K562 (cell line): ENCODE data around the gene CNTFR. TPM values are rescaled to one million over a fixed set of nuclear protein-coding genes. Genes with fewer than 3 reads are reported as not detected.
"Not testable (repeated sequence)": the region's sequence is repeated elsewhere in the genome, so short reads cannot be mapped to it uniquely, and the experiment has no call there.

Experiments
- ATAC-seq: fragments of 200-7000 bp; cut with Tn5 transposase; 3 replicates; pipeline ENCODE4 v1.9.1; 2020; ENCODE audit warnings: moderate library complexity
- BruUV-seq: library from RNA; stranded (reverse); fragments of 400-500 nt; replicated peaks from 2 replicates; lab custom pipeline; 2021; lab: Mats Ljungman, UMichigan
- CTCF ChIA-PET: fragments of 300-600 bp; formaldehyde crosslinking; extraction: SDS; loops from one replicate; lab custom pipeline; 2021; ENCODE audit warnings: low intra/inter-chr PET ratio; lab: Yijun Ruan, JAX
- POLR2A ChIA-PET: fragments of 300-600, 350-650 bp; sonication (Branson Sonifier 250); formaldehyde crosslinking; extraction: SDS; loops from one replicate; lab custom pipeline; 2021; ENCODE audit warnings: antibody characterized with exemption, inconsistent platforms; lab: Yijun Ruan, JAX
- DNase-seq, 4 experiments: peaks; one replicate each; pipeline versions ENCODE4 v3.0.0 to v3.0.0-alpha.2; 2011 to 2018; ENCODE audit warnings: low spot score in 3 of 4, mixed read lengths in 3 of 4; ENCODE audit errors: extremely low read depth in 1 of 4
- FAIRE-seq: peaks from 2 replicates; lab custom pipeline; 2011; peaks lifted over from hg19 to GRCh38; lab: Jason Lieb, UNC
- H2AFZ ChIP-seq: 2 replicates; pipeline ENCODE4 v1.6.0; 2011; ENCODE audit warnings: low read depth, low read length, control low read depth, inconsistent platforms
- H3K27ac ChIP-seq: fragments of 200-600 bp; 3 replicates; pipeline ENCODE4 v1.8.0; 2011; ENCODE audit warnings: low read depth, mild to moderate bottlenecking, control low read depth, inconsistent platforms, low read length, moderate library complexity, mixed read lengths; ENCODE audit errors: extremely low read depth
- H3K27me3 ChIP-seq, 2 experiments: fragments of 300-600 bp in 1 of 2; 2 replicates in 1 of 2; 3 replicates in 1 of 2; pipeline versions ENCODE4 v1.6.0 to v1.8.0; 2011; ENCODE audit warnings: inconsistent platforms in 2 of 2, low read length in 2 of 2, mild to moderate bottlenecking in 1 of 2, mixed read lengths in 1 of 2, moderate library complexity in 1 of 2; ENCODE audit not compliant: control insufficient read depth in 2 of 2, insufficient read depth in 2 of 2
- H3K36me3 ChIP-seq: fragments of 300-600 bp; 3 replicates; pipeline ENCODE4 v1.8.0; 2011; ENCODE audit warnings: mild to moderate bottlenecking, low read length, inconsistent platforms; ENCODE audit not compliant: control insufficient read depth, insufficient read depth
- H3K4me1 ChIP-seq, 2 experiments: fragments of 200-600 bp in 1 of 2; replicated peaks in 1 of 2; 2 replicates in 1 of 2; 3 replicates in 1 of 2; pipeline versions ENCODE4 v1.5.1 to v1.8.0; 2011; ENCODE audit warnings: inconsistent platforms in 2 of 2, low read length in 2 of 2, mild to moderate bottlenecking in 1 of 2, mixed read lengths in 1 of 2, moderate library complexity in 1 of 2; ENCODE audit not compliant: control insufficient read depth in 2 of 2, insufficient read depth in 2 of 2
- H3K4me2 ChIP-seq: 2 replicates; pipeline ENCODE4 v1.6.1; 2011; ENCODE audit warnings: low read length, control low read depth, inconsistent platforms, mixed read lengths; ENCODE audit not compliant: insufficient read depth
- H3K4me3 ChIP-seq: fragments of 200-600 bp; sonication (generic), shearing (Covaris generic); 2 replicates; pipeline ENCODE4 v1.5.1; 2016; ENCODE audit warnings: control low read depth, inconsistent platforms
- H3K79me2 ChIP-seq: fragments of 200-600 bp; 3 replicates; pipeline ENCODE4 v1.8.0; 2011; ENCODE audit warnings: low read length, inconsistent platforms; ENCODE audit not compliant: control insufficient read depth, insufficient read depth
- H3K9ac ChIP-seq, 2 experiments: 2 replicates each; pipeline versions ENCODE4 v1.6.0 to v1.6.1; 2011; ENCODE audit warnings: low read depth in 2 of 2, low read length in 2 of 2, control low read depth in 1 of 2, inconsistent platforms in 1 of 2, mild to moderate bottlenecking in 1 of 2, mixed read lengths in 1 of 2; ENCODE audit not compliant: insufficient read depth in 1 of 2
- H3K9me1 ChIP-seq: one replicate; pipeline ENCODE4 v1.6.0; 2011; ENCODE audit warnings: inconsistent platforms, mild to moderate bottlenecking, low read length, moderate library complexity; ENCODE audit not compliant: control insufficient read depth, insufficient read depth
- H3K9me3 ChIP-seq: replicated peaks from 2 replicates; pipeline ENCODE4 v1.5.1; 2011; ENCODE audit warnings: low read depth, low read length, inconsistent platforms; ENCODE audit not compliant: control insufficient read depth, insufficient read depth
- H4K20me1 ChIP-seq: replicated peaks from 2 replicates; pipeline ENCODE4 v1.6.1; 2011; ENCODE audit warnings: low read length, inconsistent platforms, mixed read lengths; ENCODE audit not compliant: control insufficient read depth, insufficient read depth
- GABPA ChIP-seq: fragments of 200-800 bp; sonication (Bioruptor generic); conservative IDR thresholded peaks from 2 replicates; pipeline ENCODE4 v1.6.1; 2016; ENCODE audit warnings: low read depth, missing genetic modification characterization, missing compliant biosample characterization
- KDM4B ChIP-seq, 2 experiments: fragments of 450-650 bp in 1 of 2; sonication (generic) in 1 of 2; IDR thresholded peaks; 2 replicates each; pipeline ENCODE4 v1.6.1; 2016 to 2017; ENCODE audit warnings: borderline replicate concordance in 2 of 2, antibody characterized with exemption in 1 of 2, low read depth in 1 of 2, mild to moderate bottlenecking in 1 of 2
- PHF20 ChIP-seq: fragments of 450-650 bp; IDR thresholded peaks from 2 replicates; pipeline ENCODE4 v1.6.1; 2018; ENCODE audit not compliant: partially characterized antibody
- ZFX ChIP-seq: sonication (generic); formaldehyde crosslinking; IDR thresholded peaks from 2 replicates; pipeline ENCODE4 v1.8.0; 2022; ENCODE audit warnings: mild to moderate bottlenecking, missing genetic modification reagents, moderate library complexity
- ZNF384 ChIP-seq: IDR thresholded peaks from 2 replicates; pipeline ENCODE4 v1.6.1; 2012; ENCODE audit warnings: low read depth, low read length, improper control_type of control experiment
- WGBS: fragments of 100-300 bp; shearing (Covaris generic); methylation state at CpG from one replicate; pipeline ENCODE4 v1.1.6; 2016; ENCODE audit warnings: low coverage, mixed read lengths; ENCODE audit not compliant: insufficient coverage; ENCODE audit errors: missing lambda C conversion rate; 5-methylcytosine and 5-hydroxymethylcytosine counted together
- in situ Hi-C: fragments of 300-500 bp; cut with MboI; formaldehyde crosslinking; loops from 4 replicates; pipeline ENCODE4 v1.15.0; 2018; ENCODE audit warnings: inconsistent platforms, mixed read lengths
- intact Hi-C: fragments of 100-400 bp; cut with micrococcal nuclease; formaldehyde crosslinking; loops from 2 replicates; pipeline ENCODE4 v1.14.2; 2022
- polyA plus RNA-seq, 8 experiments: library from polyadenylated mRNA; depleted of rRNA in 4 of 8; stranded (reverse) in 5 of 8; unstranded in 3 of 8; fragments of >200 nt; fragmentation: Nextera tagmentation in 2 of 8; fragmentation: Illumina TruSeq in 1 of 8; extraction: Ambion mirVana in 2 of 8; extraction: Trizol in 1 of 8; gene quantifications; 2 replicates each; pipeline versions ENCODE4 v1.2.1 to v1.2.3, GENCODE V29; 2011 to 2014; ENCODE audit warnings: inconsistent platforms in 1 of 8, missing spikeins in 1 of 8
- total RNA-seq, 7 experiments: library from RNA; depleted of rRNA in 6 of 7; stranded (reverse); fragments of >200 nt in 6 of 7; fragmentation: Illumina TruSeq in 2 of 7; extraction: Trizol in 2 of 7; gene quantifications; 2 replicates each; pipeline versions ENCODE4 v1.2.1 to v1.2.3, GENCODE V29; 2011 to 2021; ENCODE audit warnings: low replicate concordance in 1 of 7

CNTFR gene
- total and polyA plus RNA-seq, 9 of the 15 experiments (the other 6 are each of a cell fraction or from before 2014, with no cell fraction given), result not detected

DNA sequence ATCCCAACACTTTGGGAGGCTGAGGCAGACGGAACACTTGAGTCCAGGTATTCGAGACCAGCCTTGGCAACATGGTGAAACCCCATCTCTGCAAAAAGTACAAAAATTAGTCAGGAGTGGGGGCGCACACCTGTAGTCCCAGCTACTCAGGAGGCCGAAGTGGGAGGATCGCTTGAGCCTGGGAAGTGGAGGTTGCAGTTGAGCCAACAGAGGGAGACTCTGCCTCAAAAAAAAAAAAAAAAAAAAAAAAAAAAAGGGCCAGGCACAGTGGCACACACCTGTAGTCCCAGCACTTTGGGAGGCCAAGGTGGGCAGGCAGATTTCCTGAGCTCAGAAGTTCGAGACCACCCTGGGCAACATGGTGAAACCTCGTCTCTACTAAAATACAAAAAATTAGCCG is 49.8 kb upstream of the CNTFR start:
- DNase-seq, POLR2A ChIA-PET, H3K4me2 ChIP-seq, H3K9me3 ChIP-seq, CTCF ChIA-PET, intact Hi-C loops, H3K27me3 ChIP-seq, FAIRE-seq, H2AFZ ChIP-seq, H3K4me3 ChIP-seq, BruUV-seq, ATAC-seq, in situ Hi-C loops, H4K20me1 ChIP-seq, H3K9me1 ChIP-seq, H3K27ac ChIP-seq: not testable (repeated sequence)
- Histone ChIP-seq H3K4me1 (peaks cover 5 to 23% of the 10 kb centered on the region in 2 experiments; a peak in 4 of 5 replicates), H3K79me2 (peaks cover 18% of the 10 kb centered on the region)
- 87% methylated on average over 8 of the region's 8 CpGs for WGBS
- TF ChIP-seq ZNF384, result peak; percentile 37; the same call in 1 of the 2 replicates
- TF ChIP-seq, all 486 proteins: peak for 1; not testable (repeated sequence) for 485
- H3K36me3 ChIP-seq, result peaks cover 14% of the 10 kb centered on the region; the same call in 1 of the 3 replicates
- not testable (repeated sequence) for H3K9ac ChIP-seq

DNA sequence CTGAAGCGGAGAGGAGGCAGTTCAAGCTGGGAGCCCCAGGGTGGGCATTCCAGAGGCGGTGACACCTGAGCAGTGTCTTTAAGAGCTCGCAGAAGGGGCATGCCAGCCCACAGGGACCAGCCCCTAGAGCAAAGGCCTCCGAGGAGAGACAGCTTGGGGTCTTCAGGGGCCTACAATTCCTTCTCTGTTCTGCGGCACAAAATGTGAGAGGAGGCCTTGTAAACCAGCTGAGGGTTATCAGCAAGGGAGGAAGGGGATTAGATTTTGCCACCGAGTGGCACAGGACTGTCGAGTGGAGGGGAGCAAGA is 48.6 kb upstream of the CNTFR start:
- CTCF ChIA-PET, result no interaction called here
- Histone ChIP-seq H3K27me3 (no peaks in the 10 kb centered on the region), H3K4me2 (peak overlapping the region; percentile 82), H2AFZ (peak overlapping the region; percentile 92), H3K4me3 (peak overlapping the region; percentile 54), H3K36me3 (peaks cover 14% of the 10 kb centered on the region; the same call in 1 of the 3 replicates), H3K4me1 (peaks cover 5 to 23% of the 10 kb centered on the region in 2 experiments; a peak in 4 of 5 replicates), H3K9me1 (no peaks in the 10 kb centered on the region), H3K27ac (peak overlapping the region; percentile 65), H3K9me3 (no peaks in the 10 kb centered on the region), H3K79me2 (peaks cover 18% of the 10 kb centered on the region), H4K20me1 (0 out of 2 replicates have a peak, but pooled peaks cover 4% of the 10 kb centered on the region), H3K9ac (peak overlapping the region; percentile 73 to 96)
- 44% methylated on average over 5 of the region's 7 CpGs for WGBS
- POLR2A ChIA-PET, result interaction anchor here (0.8 to 1.7 kb wide), 2 partner anchors 8 to 14 kb away, joined by 4 to 7 read pairs; partner anchors contain the start of gene GALT
- no peak for FAIRE-seq
- BruUV-seq, result no TSS peak
- no peak for TF ChIP-seq KDM4B (IDR thresholded peaks at IDR 0.05; ENCODE audit: borderline replicate concordance in 2 of 2, low read depth in 1 of 2)
- peak; percentile 1 for TF ChIP-seq PHF20
- TF ChIP-seq GABPA (tag), result peak; percentile 18; the same call in 1 of the 2 replicates
- 0 out of 2 replicates have a peak, but pooled peaks have one; percentile 7 for TF ChIP-seq ZFX (CRISPR knock-in tag)
- intact Hi-C loops, result no loop called here
- no peak for ATAC-seq
- DNase-seq, result no peak
- in situ Hi-C loops, result no loop called here
